Activated CD4-positive, alpha-beta T cell treated with anti-CD3 and anti-CD28 coated beads for 36 hours (primary cell): ENCODE results near the gene SHLD2. TPM values are rescaled to one million over a fixed set of nuclear protein-coding genes. Genes with fewer than 3 reads are reported as not detected.
"Not testable (repeated sequence)": the region's sequence is repeated elsewhere in the genome, so short reads cannot be mapped to it uniquely, and the experiment has no call there.

ENCODE experiments used
- ATAC-seq: fragments of 200-7000 bp; cut with Tn5 transposase; one replicate; pipeline ENCODE4 v1.10.0; 2021; ENCODE audit warnings: mild to moderate bottlenecking, moderate library complexity
- CTCF ChIA-PET: fragments of 350-600 bp; sonication (Branson Sonifier 250); formaldehyde crosslinking; loops from one replicate; lab custom pipeline; 2021; ENCODE audit warnings: antibody characterized with exemption; lab: Charles Lee
- POLR2A ChIA-PET: fragments of 350-600 bp; sonication (Branson Sonifier 250); formaldehyde crosslinking; loops from one replicate; lab custom pipeline; 2021; ENCODE audit warnings: antibody characterized with exemption, inconsistent platforms; lab: Charles Lee
- DNase-seq: peaks from one replicate; pipeline ENCODE4 v3.0.0-alpha.2; 2020
- H3K27ac Mint-ChIP-seq: one replicate; pipeline ENCODE4 v1.8.0; 2021; ENCODE audit warnings: mixed read lengths
- H3K27me3 Mint-ChIP-seq: one replicate; pipeline ENCODE4 v1.8.0; 2021; ENCODE audit warnings: mixed read lengths
- H3K36me3 Mint-ChIP-seq: one replicate; pipeline ENCODE4 v1.8.0; 2021; ENCODE audit warnings: low read depth, mixed read lengths
- H3K4me1 Mint-ChIP-seq: one replicate; pipeline ENCODE4 v1.8.0; 2021; ENCODE audit warnings: mixed read lengths
- H3K4me3 Mint-ChIP-seq: one replicate; pipeline ENCODE4 v1.8.0; 2021; ENCODE audit warnings: mild to moderate bottlenecking, moderate library complexity, mixed read lengths
- H3K9me3 Mint-ChIP-seq: one replicate; pipeline ENCODE4 v1.8.0; 2021; ENCODE audit warnings: low read depth, mixed read lengths
- intact Hi-C, 2 experiments: fragments of 100-400 bp; cut with DNase I in 1 of 2; cut with micrococcal nuclease in 1 of 2; formaldehyde crosslinking; loops; one replicate each; pipeline versions ENCODE4 v1.14.2 to v1.15.1; 2022 to 2024; cut with DNase I, micrococcal nuclease
- total RNA-seq, 2 experiments: library from RNA; stranded (reverse); gene quantifications; one replicate each; pipeline ENCODE4 v1.2.3, GENCODE V29; 2021

Gene SHLD2
- total RNA-seq, 2 experiments from 2014 or later = 29.7 to 29.9 TPM

- DNase-seq (no peak), ATAC-seq (no peak)
- H3K36me3 Mint-ChIP-seq = peaks cover 50% of the 10 kb centered on the region
- intact Hi-C loops = no loop called here
- no peaks in the 10 kb centered on the region for H3K9me3 Mint-ChIP-seq
- H3K27ac Mint-ChIP-seq = no peak overlapping the region
- H3K4me1 Mint-ChIP-seq = no peaks in the 10 kb centered on the region
- no peak overlapping the region for H3K4me3 Mint-ChIP-seq
- POLR2A ChIA-PET = no interaction called here
- no peaks in the 10 kb centered on the region for H3K27me3 Mint-ChIP-seq
- CTCF ChIA-PET = interaction anchor here (0.9 kb wide), 1 partner anchor 44 kb away, joined by 3 read pairs; no protein-coding TSS in a partner anchor
Measured at GRCh38 chr10:87105446-87106124, 10.6 kb downstream of the SHLD2 start.

- intact Hi-C loops, H3K4me1 Mint-ChIP-seq, H3K4me3 Mint-ChIP-seq, H3K27ac Mint-ChIP-seq, DNase-seq, POLR2A ChIA-PET, CTCF ChIA-PET, H3K27me3 Mint-ChIP-seq, H3K9me3 Mint-ChIP-seq, ATAC-seq: not testable (repeated sequence)
- peaks cover 10% of the 10 kb centered on the region for H3K36me3 Mint-ChIP-seq
Measured at GRCh38 chr10:87118122-87118521, 23.1 kb downstream of the SHLD2 start.

- H3K4me3 Mint-ChIP-seq, CTCF ChIA-PET, POLR2A ChIA-PET, ATAC-seq, H3K4me1 Mint-ChIP-seq, H3K27me3 Mint-ChIP-seq, intact Hi-C loops, DNase-seq, H3K9me3 Mint-ChIP-seq, H3K27ac Mint-ChIP-seq: not testable (repeated sequence)
- peaks cover 10% of the 10 kb centered on the region for H3K36me3 Mint-ChIP-seq
Measured at GRCh38 chr10:87119029-87119428, 24.0 kb downstream of the SHLD2 start.

GRCh38 chr10:87123351-87123750 is 28.3 kb downstream of the SHLD2 start:
- H3K4me3 Mint-ChIP-seq, intact Hi-C loops, ATAC-seq, H3K9me3 Mint-ChIP-seq, H3K27me3 Mint-ChIP-seq, CTCF ChIA-PET, H3K27ac Mint-ChIP-seq, H3K4me1 Mint-ChIP-seq, POLR2A ChIA-PET, DNase-seq, H3K36me3 Mint-ChIP-seq: not testable (repeated sequence)

- H3K27ac Mint-ChIP-seq, H3K27me3 Mint-ChIP-seq, ATAC-seq, POLR2A ChIA-PET, H3K4me3 Mint-ChIP-seq, intact Hi-C loops, H3K9me3 Mint-ChIP-seq, CTCF ChIA-PET, DNase-seq, H3K4me1 Mint-ChIP-seq: not testable (repeated sequence)
- peaks cover 13% of the 10 kb centered on the region for H3K36me3 Mint-ChIP-seq
Measured at GRCh38 chr10:87127048-87127447, 32.0 kb downstream of the SHLD2 start.

GRCh38 chr10:87127607-87128156 is 32.7 kb downstream of the SHLD2 start:
- DNase-seq, H3K4me3 Mint-ChIP-seq, intact Hi-C loops, ATAC-seq, H3K9me3 Mint-ChIP-seq, H3K27ac Mint-ChIP-seq, H3K27me3 Mint-ChIP-seq, H3K4me1 Mint-ChIP-seq, CTCF ChIA-PET, POLR2A ChIA-PET: not testable (repeated sequence)
- H3K36me3 Mint-ChIP-seq = peaks cover 13% of the 10 kb centered on the region

GRCh38 chr10:87132176-87132575 is 37.2 kb downstream of the SHLD2 start:
- not testable (repeated sequence) for H3K4me1 Mint-ChIP-seq, H3K27ac Mint-ChIP-seq

DNA sequence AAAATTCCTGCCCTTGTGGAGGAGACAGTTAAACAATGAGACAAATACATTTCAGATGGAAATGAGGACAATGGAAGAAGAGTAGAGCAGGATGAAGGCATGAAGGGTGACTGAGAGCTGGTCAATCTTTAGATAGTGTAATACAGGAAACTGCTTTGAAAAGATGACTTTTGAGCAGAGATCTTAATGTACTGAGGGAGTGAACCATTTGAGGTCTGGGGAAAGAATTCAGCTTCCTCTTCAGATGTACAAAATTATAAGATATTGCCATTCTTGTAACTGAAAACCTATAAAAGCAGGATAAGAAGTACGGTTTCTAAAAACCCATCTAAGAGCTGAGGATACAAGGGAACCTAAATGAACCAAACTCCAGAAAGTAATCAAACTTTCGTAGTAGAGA is 38.9 kb downstream of the SHLD2 start:
- H3K9me3 Mint-ChIP-seq, H3K27ac Mint-ChIP-seq, CTCF ChIA-PET, POLR2A ChIA-PET, intact Hi-C loops, H3K4me3 Mint-ChIP-seq, DNase-seq, H3K4me1 Mint-ChIP-seq, ATAC-seq, H3K27me3 Mint-ChIP-seq: not testable (repeated sequence)
- peaks cover 31% of the 10 kb centered on the region for H3K36me3 Mint-ChIP-seq

More at GRCh38 chr10:87132176-87132575, 37.2 kb downstream of the SHLD2 start:
- POLR2A ChIA-PET, DNase-seq, H3K9me3 Mint-ChIP-seq, ATAC-seq, H3K4me3 Mint-ChIP-seq, H3K27me3 Mint-ChIP-seq, intact Hi-C loops, CTCF ChIA-PET: not testable (repeated sequence)
- peaks cover 26% of the 10 kb centered on the region for H3K36me3 Mint-ChIP-seq

DNA sequence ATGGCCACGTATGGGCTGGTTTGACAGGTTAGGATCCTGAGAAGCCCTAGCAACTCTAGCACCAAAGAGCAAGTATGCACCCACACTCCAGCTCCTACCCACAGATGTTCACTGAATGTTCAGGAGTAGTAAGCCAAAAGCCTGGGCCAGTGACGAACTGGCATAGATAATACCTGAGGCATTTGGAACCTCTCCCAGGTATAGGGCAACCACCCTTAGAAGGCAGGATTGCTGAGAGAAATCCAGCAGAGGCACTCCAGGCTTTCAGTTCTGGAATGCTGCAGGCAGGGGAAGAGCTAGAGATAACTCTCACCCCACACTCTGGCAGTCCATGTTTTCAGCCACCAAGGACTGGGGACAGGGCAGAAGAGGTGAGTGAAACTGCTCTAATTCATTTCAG is 39.4 kb downstream of the SHLD2 start:
- ATAC-seq, intact Hi-C loops, H3K27me3 Mint-ChIP-seq, H3K9me3 Mint-ChIP-seq, H3K4me3 Mint-ChIP-seq, POLR2A ChIA-PET, H3K27ac Mint-ChIP-seq, H3K4me1 Mint-ChIP-seq, CTCF ChIA-PET, DNase-seq: not testable (repeated sequence)
- H3K36me3 Mint-ChIP-seq = peaks cover 28% of the 10 kb centered on the region

GRCh38 chr10:87137478-87137877 is 42.5 kb downstream of the SHLD2 start:
- CTCF ChIA-PET, H3K9me3 Mint-ChIP-seq, H3K4me3 Mint-ChIP-seq, ATAC-seq, H3K4me1 Mint-ChIP-seq, DNase-seq, POLR2A ChIA-PET, H3K27me3 Mint-ChIP-seq, H3K27ac Mint-ChIP-seq, intact Hi-C loops: not testable (repeated sequence)
- peaks cover 23% of the 10 kb centered on the region for H3K36me3 Mint-ChIP-seq

- CTCF ChIA-PET, POLR2A ChIA-PET, intact Hi-C loops, H3K4me1 Mint-ChIP-seq, H3K27me3 Mint-ChIP-seq, ATAC-seq, H3K36me3 Mint-ChIP-seq, DNase-seq, H3K9me3 Mint-ChIP-seq, H3K4me3 Mint-ChIP-seq, H3K27ac Mint-ChIP-seq: not testable (repeated sequence)
Measured at GRCh38 chr10:87142230-87143108, 47.5 kb downstream of the SHLD2 start.
